ENCODE measurements around the gene PLA2G4E.

DNA sequence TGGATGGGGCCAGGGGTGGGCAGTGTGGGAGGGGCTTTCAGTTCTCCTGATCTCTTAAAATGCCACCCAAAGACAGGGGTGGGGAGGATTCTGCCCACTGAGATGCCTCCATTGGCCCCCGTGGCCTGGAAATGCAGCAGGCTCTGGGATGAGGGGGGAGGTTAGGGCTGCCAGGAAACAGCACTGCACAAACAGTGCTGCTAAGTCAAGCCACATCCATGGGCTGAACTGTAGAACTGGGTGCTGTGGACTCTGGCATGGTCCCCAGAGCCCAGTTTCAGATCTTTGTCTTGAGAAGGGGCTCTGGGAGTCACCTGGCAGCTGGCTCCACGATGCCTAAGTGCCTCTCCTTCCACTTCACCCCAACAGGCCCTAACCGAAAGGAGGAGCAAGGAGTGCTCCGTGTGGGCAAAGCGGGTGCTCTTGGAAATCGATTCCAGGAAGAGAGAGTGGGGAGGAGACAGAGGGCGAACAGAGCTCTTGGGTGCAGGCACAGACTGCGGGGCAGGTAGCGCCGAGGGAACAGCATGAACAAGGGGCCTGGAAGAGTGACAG is 7.8 kb downstream of the PLA2G4E start:
- TF ChIP-seq CTCF (conservative IDR thresholded peaks at IDR 0.05; ENCODE audit: low read depth in 2 of 2): no peak
- no peak for TF ChIP-seq EZH2phosphoT487 (IDR thresholded peaks at IDR 0.05; ENCODE audit: unreplicated experiment)
- TF ChIP-seq CREB1 (CRISPR knock-in tag; IDR thresholded peaks at IDR 0.05; ENCODE audit: low read depth): no peak
- no peak for TF ChIP-seq EZH2 (IDR thresholded peaks at IDR 0.05; ENCODE audit: low read depth, unreplicated experiment)
- no peak for TF ChIP-seq POLR2AphosphoS5 (IDR thresholded peaks at IDR 0.05; ENCODE audit: low read depth)
- TF ChIP-seq NANOG (IDR thresholded peaks at IDR 0.05; ENCODE audit: borderline replicate concordance): no peak
- TF ChIP-seq, protein P1, sequence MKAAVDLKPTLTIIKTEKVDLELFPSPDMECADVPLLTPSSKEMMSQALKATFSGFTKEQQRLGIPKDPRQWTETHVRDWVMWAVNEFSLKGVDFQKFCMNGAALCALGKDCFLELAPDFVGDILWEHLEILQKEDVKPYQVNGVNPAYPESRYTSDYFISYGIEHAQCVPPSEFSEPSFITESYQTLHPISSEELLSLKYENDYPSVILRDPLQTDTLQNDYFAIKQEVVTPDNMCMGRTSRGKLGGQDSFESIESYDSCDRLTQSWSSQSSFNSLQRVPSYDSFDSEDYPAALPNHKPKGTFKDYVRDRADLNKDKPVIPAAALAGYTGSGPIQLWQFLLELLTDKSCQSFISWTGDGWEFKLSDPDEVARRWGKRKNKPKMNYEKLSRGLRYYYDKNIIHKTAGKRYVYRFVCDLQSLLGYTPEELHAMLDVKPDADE (IDR thresholded peaks at IDR 0.05): no peak
